MM.1S (cell line): ENCODE measurements around the gene ZP1.

ENCODE experiments used
- DNase-seq: peaks from one replicate; pipeline ENCODE4 v3.0.0-alpha.2; 2015
- H2AFZ ChIP-seq: fragments of 300-600 bp; sonication (generic); 2 replicates; pipeline ENCODE4 v1.6.0; 2016; ENCODE audit warnings: antibody characterized with exemption, low read length
- H3F3A ChIP-seq: fragments of 300-600 bp; sonication (generic); 2 replicates; pipeline ENCODE4 v1.6.1; 2016; ENCODE audit warnings: mild to moderate bottlenecking, antibody characterized with exemption, low read length, moderate library complexity, mixed read lengths; ENCODE audit not compliant: insufficient read depth
- H3K27ac ChIP-seq: fragments of 300-600 bp; sonication (generic); 2 replicates; pipeline ENCODE4 v1.5.1; 2016; ENCODE audit warnings: mild to moderate bottlenecking, low read length
- H3K27me3 ChIP-seq: fragments of 300-600 bp; sonication (generic); replicated peaks from 2 replicates; pipeline ENCODE4 v1.6.0; 2016; ENCODE audit warnings: low read length; ENCODE audit not compliant: insufficient read depth
- H3K36me3 ChIP-seq: fragments of 300-600 bp; sonication (generic); replicated peaks from 2 replicates; pipeline ENCODE4 v1.6.1; 2016; ENCODE audit warnings: mild to moderate bottlenecking, low read length, mixed read lengths; ENCODE audit not compliant: insufficient read depth
- H3K4me1 ChIP-seq: fragments of 300-600 bp; sonication (generic); 2 replicates; pipeline ENCODE4 v1.6.1; 2016; ENCODE audit warnings: low read length, mixed read lengths
- H3K4me2 ChIP-seq: fragments of 300-600 bp; sonication (generic); 2 replicates; pipeline ENCODE4 v1.6.0; 2016; ENCODE audit warnings: low read depth, low read length
- H3K4me3 ChIP-seq: fragments of 300-600 bp; sonication (generic); 2 replicates; pipeline ENCODE4 v1.5.1; 2016; ENCODE audit warnings: low read length, mixed read lengths
- H3K79me2 ChIP-seq: fragments of 300-600 bp; sonication (generic); 2 replicates; pipeline ENCODE4 v1.6.1; 2016; ENCODE audit warnings: mixed run types, low read length, mixed read lengths
- H3K9ac ChIP-seq: fragments of 300-600 bp; sonication (generic); 2 replicates; pipeline ENCODE4 v1.6.1; 2016; ENCODE audit warnings: low read length, mixed read lengths
- H3K9me2 ChIP-seq: fragments of 300-600 bp; sonication (generic); replicated peaks from 2 replicates; pipeline ENCODE4 v1.6.1; 2016; ENCODE audit warnings: mild to moderate bottlenecking, low read length, mixed read lengths; ENCODE audit not compliant: insufficient read depth
- H3K9me3 ChIP-seq: fragments of 300-600 bp; sonication (generic); replicated peaks from 2 replicates; pipeline ENCODE4 v1.6.1; 2016; ENCODE audit warnings: mild to moderate bottlenecking, low read length, mixed read lengths; ENCODE audit not compliant: insufficient read depth
- H4K20me1 ChIP-seq: fragments of 300-600 bp; sonication (generic); 2 replicates; pipeline ENCODE4 v1.6.1; 2016; ENCODE audit warnings: mild to moderate bottlenecking, low read length, moderate library complexity, mixed read lengths; ENCODE audit not compliant: insufficient read depth
- CTCF ChIP-seq: fragments of 300-600 bp; sonication (generic); IDR thresholded peaks from 2 replicates; pipeline ENCODE4 v1.5.1; 2016; ENCODE audit warnings: antibody characterized with exemption, low read length, mixed read lengths
- EZH2 ChIP-seq: fragments of 300-600 bp; sonication (generic); optimal IDR thresholded peaks from 2 replicates; pipeline ENCODE3; 2017; ENCODE audit warnings: low read depth, mild to moderate bottlenecking, antibody characterized with exemption, low read length, mixed read lengths
- EZH2phosphoT487 ChIP-seq: fragments of 300-600 bp; sonication (generic); IDR thresholded peaks from 2 replicates; pipeline ENCODE4 v1.6.1; 2018; ENCODE audit warnings: antibody characterized with exemption, low read length

Gene ZP1

GRCh38 chr11:60890696-60891095 is 23.4 kb downstream of the ZP1 start:
- no peak overlapping the region for H3K27ac ChIP-seq
- H3K9me2 ChIP-seq = no peaks in the 10 kb centered on the region
- TF ChIP-seq EZH2 = no peak
- no peak for TF ChIP-seq CTCF
- TF ChIP-seq EZH2phosphoT487 = no peak
- 0 out of 2 replicates have a peak, but pooled peaks cover 4% of the 10 kb centered on the region for H3K79me2 ChIP-seq
- DNase-seq = no peak
- no peak overlapping the region for H3K9ac ChIP-seq
- H3K4me2 ChIP-seq = no peak overlapping the region
- no peak overlapping the region for H2AFZ ChIP-seq
- H3K4me1 ChIP-seq = peaks cover 6% of the 10 kb centered on the region; the same call in 1 of the 2 replicates
- peaks cover 7% of the 10 kb centered on the region; the same call in 1 of the 2 replicates for H3F3A ChIP-seq
- no peak overlapping the region for H3K4me3 ChIP-seq
- no peaks in the 10 kb centered on the region for H4K20me1 ChIP-seq
- no peaks in the 10 kb centered on the region for H3K9me3 ChIP-seq
- H3K36me3 ChIP-seq = peaks cover 3% of the 10 kb centered on the region
- H3K27me3 ChIP-seq = no peaks in the 10 kb centered on the region

- H3K27me3 ChIP-seq = no peaks in the 10 kb centered on the region
- H3K4me3 ChIP-seq = no peak overlapping the region
- H4K20me1 ChIP-seq = no peaks in the 10 kb centered on the region
- TF ChIP-seq EZH2 (no peak), EZH2phosphoT487 (no peak), CTCF (no peak)
- H3K4me1 ChIP-seq = peaks cover 6% of the 10 kb centered on the region; the same call in 1 of the 2 replicates
- H3K9me2 ChIP-seq = no peaks in the 10 kb centered on the region
- H2AFZ ChIP-seq = no peak overlapping the region
- H3K27ac ChIP-seq = no peak overlapping the region
- no peaks in the 10 kb centered on the region for H3K9me3 ChIP-seq
- H3K9ac ChIP-seq = no peak overlapping the region
- H3F3A ChIP-seq = peaks cover 7% of the 10 kb centered on the region; the same call in 1 of the 2 replicates
- DNase-seq = no peak
- H3K79me2 ChIP-seq = 0 out of 2 replicates have a peak, but pooled peaks cover 4% of the 10 kb centered on the region
- no peak overlapping the region for H3K4me2 ChIP-seq
- H3K36me3 ChIP-seq = peaks cover 3% of the 10 kb centered on the region
These were observed 23.9 kb downstream of the ZP1 start for GRCh38 chr11:60891103-60891741.

- peaks cover 26% of the 10 kb centered on the region for H3K79me2 ChIP-seq
- no peaks in the 10 kb centered on the region for H3K27me3 ChIP-seq
- H4K20me1 ChIP-seq = no peaks in the 10 kb centered on the region
- no peak overlapping the region for H3K27ac ChIP-seq
- no peak overlapping the region for H3K4me2 ChIP-seq
- no peak overlapping the region for H2AFZ ChIP-seq
- no peak overlapping the region for H3K4me3 ChIP-seq
- H3K4me1 ChIP-seq = no peaks in the 10 kb centered on the region
- peaks cover 7% of the 10 kb centered on the region for H3F3A ChIP-seq
- peaks cover 24% of the 10 kb centered on the region for H3K36me3 ChIP-seq
- TF ChIP-seq EZH2 (no peak), EZH2phosphoT487 (no peak), CTCF (no peak)
- H3K9me3 ChIP-seq = no peaks in the 10 kb centered on the region
- no peak overlapping the region for H3K9ac ChIP-seq
- DNase-seq = no peak
- H3K9me2 ChIP-seq = no peaks in the 10 kb centered on the region
These were observed 28.3 kb downstream of the ZP1 start for GRCh38 chr11:60895687-60896086.
